CD4-positive, alpha-beta T cell (primary cell): Measurements from ENCODE around the gene OR6M1. TPM values are rescaled to one million over a fixed set of nuclear protein-coding genes. Genes with fewer than 3 reads are reported as not detected.

Experiments used
- ATAC-seq: fragments of 200-7000 bp; cut with Tn5 transposase; one replicate; pipeline ENCODE4 v1.10.0; 2022; ENCODE audit warnings: mild to moderate bottlenecking; ENCODE audit not compliant: poor library complexity
- CTCF ChIA-PET: fragments of 350-600 bp; sonication (Branson Sonifier 250); formaldehyde crosslinking; loops from one replicate; lab custom pipeline; 2021; ENCODE audit warnings: antibody characterized with exemption, inconsistent platforms; lab: Charles Lee
- POLR2A ChIA-PET: fragments of 350-600 bp; sonication (Branson Sonifier 250); formaldehyde crosslinking; loops from one replicate; lab custom pipeline; 2021; ENCODE audit warnings: antibody characterized with exemption, inconsistent platforms; lab: Charles Lee
- DNase-seq, 14 experiments: peaks; one replicate each; pipeline ENCODE4 v3.0.0-alpha.2; 2013 to 2020; ENCODE audit warnings: mixed read lengths in 2 of 14
- H3K27ac ChIP-seq, 2 donors: one replicate each; pipeline versions ENCODE4 v1.5.1 to v1.7.0; 2013; ENCODE audit warnings: low read length in 2 of 2, low read depth in 1 of 2, mild to moderate bottlenecking in 1 of 2
- H3K27me3 ChIP-seq, 2 experiments: 1 replicate in 1 of 2; 2 replicates in 1 of 2; pipeline versions ENCODE4 v1.6.1 to v1.7.0; 2013; ENCODE audit warnings: low read length in 2 of 2, control low read depth in 1 of 2, mild to moderate bottlenecking in 1 of 2, moderate library complexity in 1 of 2; ENCODE audit not compliant: insufficient read depth in 2 of 2, control insufficient read depth in 1 of 2
- H3K36me3 ChIP-seq: one replicate; pipeline ENCODE4 v1.6.1; 2013; ENCODE audit warnings: low read length, control low read depth; ENCODE audit not compliant: insufficient read depth
- H3K4me1 ChIP-seq: one replicate; pipeline ENCODE4 v1.6.1; 2013; ENCODE audit warnings: low read length, control low read depth; ENCODE audit not compliant: insufficient read depth
- H3K4me3 ChIP-seq: one replicate; pipeline ENCODE4 v1.5.1; 2013; ENCODE audit warnings: mild to moderate bottlenecking, low read length, moderate library complexity
- H3K9me3 ChIP-seq, 2 experiments: 1 replicate in 1 of 2; 2 replicates in 1 of 2; pipeline versions ENCODE4 v1.6.1 to v1.7.0; 2013; ENCODE audit warnings: low read length in 2 of 2, mild to moderate bottlenecking in 2 of 2, control low read depth in 1 of 2, moderate library complexity in 1 of 2; ENCODE audit not compliant: control insufficient read depth in 1 of 2, insufficient read depth in 1 of 2
- H3K27ac Mint-ChIP-seq: one replicate; pipeline ENCODE4 v1.8.0; 2020; ENCODE audit warnings: mixed read lengths
- H3K27me3 Mint-ChIP-seq: one replicate; pipeline ENCODE4 v1.8.0; 2021; ENCODE audit warnings: mixed read lengths
- H3K36me3 Mint-ChIP-seq: one replicate; pipeline ENCODE4 v1.8.0; 2021; ENCODE audit warnings: low read depth, mixed read lengths
- H3K4me1 Mint-ChIP-seq: one replicate; pipeline ENCODE4 v1.8.0; 2021; ENCODE audit warnings: low read depth, mixed read lengths
- H3K4me3 Mint-ChIP-seq: one replicate; pipeline ENCODE4 v1.8.0; 2020; ENCODE audit warnings: mild to moderate bottlenecking, mixed read lengths
- H3K9me3 Mint-ChIP-seq: one replicate; pipeline ENCODE4 v1.8.0; 2020; ENCODE audit warnings: mixed read lengths
- intact Hi-C, 2 experiments: fragments of 100-400 bp; cut with DNase I in 1 of 2; cut with micrococcal nuclease in 1 of 2; formaldehyde crosslinking; loops; one replicate each; pipeline versions ENCODE4 v1.15.1 to v1.9.0; 2023 to 2025; cut with DNase I, micrococcal nuclease
- total RNA-seq, 174 experiments: library from RNA in 2 of 174; stranded (reverse) in 2 of 174; gene quantifications; one replicate each; pipeline ENCODE4 v1.2.3 and lab custom pipeline; 2021 to 2026
- TF ChIP-seq, protein P1 (sequence below): fragments of 200-600 bp; IDR thresholded peaks from one replicate; pipeline ENCODE4 v1.8.0; 2022; ENCODE audit warnings: antibody characterized with exemption, mild to moderate bottlenecking

The OR6M1 gene
- total RNA-seq, 2 experiments from 2014 or later, result not detected

DNA sequence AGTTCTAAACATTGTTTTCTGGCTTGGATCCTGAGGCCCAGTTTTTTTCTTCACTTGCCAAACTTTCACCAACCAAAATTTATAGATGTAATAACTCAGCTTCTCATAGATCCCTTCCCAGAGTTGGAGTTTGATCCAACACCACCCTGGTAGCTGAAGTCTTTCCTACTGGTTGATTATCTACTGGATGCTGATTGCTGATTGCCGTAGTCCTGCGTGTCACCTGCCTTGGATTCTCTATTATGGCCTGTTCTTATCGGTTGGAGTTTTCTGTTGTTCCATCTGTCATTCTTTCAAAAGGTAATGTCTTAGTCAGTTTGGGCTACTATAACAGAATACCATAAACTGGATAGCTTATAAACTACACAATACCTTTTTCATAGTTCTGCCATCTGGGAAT is 34.5 kb downstream of the OR6M1 start:
- Histone ChIP-seq H3K9me3 (no peaks in the 10 kb centered on the region), H3K4me1 (no peaks in the 10 kb centered on the region), H3K4me3 (no peak overlapping the region), H3K27ac (no peak overlapping the region), H3K36me3 (no peaks in the 10 kb centered on the region), H3K27me3 (no peaks in the 10 kb centered on the region)
- Mint-ChIP-seq H3K4me1 (no peaks in the 10 kb centered on the region), H3K9me3 (no peaks in the 10 kb centered on the region), H3K27me3 (peaks cover 12% of the 10 kb centered on the region), H3K27ac (no peak overlapping the region), H3K4me3 (no peak overlapping the region), H3K36me3 (no peaks in the 10 kb centered on the region)
- POLR2A ChIA-PET, result no interaction called here
- TF ChIP-seq, protein P1, sequence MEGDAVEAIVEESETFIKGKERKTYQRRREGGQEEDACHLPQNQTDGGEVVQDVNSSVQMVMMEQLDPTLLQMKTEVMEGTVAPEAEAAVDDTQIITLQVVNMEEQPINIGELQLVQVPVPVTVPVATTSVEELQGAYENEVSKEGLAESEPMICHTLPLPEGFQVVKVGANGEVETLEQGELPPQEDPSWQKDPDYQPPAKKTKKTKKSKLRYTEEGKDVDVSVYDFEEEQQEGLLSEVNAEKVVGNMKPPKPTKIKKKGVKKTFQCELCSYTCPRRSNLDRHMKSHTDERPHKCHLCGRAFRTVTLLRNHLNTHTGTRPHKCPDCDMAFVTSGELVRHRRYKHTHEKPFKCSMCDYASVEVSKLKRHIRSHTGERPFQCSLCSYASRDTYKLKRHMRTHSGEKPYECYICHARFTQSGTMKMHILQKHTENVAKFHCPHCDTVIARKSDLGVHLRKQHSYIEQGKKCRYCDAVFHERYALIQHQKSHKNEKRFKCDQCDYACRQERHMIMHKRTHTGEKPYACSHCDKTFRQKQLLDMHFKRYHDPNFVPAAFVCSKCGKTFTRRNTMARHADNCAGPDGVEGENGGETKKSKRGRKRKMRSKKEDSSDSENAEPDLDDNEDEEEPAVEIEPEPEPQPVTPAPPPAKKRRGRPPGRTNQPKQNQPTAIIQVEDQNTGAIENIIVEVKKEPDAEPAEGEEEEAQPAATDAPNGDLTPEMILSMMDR, result no peak
- ATAC-seq (no peak), DNase-seq (no peak)
- CTCF ChIA-PET, result no interaction called here
- intact Hi-C loops, result no loop called here

DNA sequence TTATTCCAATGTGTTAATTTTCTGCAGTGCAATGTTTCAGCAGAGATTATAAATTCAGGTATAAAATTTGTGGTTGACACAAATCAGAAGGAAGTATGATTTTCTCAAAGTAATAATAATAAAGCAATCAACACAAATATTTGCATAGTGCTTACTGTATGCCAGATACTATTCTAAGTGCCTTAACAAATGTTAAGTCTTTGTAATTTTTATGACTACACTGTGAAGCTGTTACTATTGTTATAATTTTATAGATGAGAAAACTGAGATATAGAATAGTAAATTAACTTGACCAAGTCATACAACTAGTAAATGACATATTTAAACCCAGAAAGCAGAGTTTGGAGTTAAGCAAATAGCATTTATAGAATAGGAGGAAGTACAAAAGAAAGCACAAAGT is 35.4 kb downstream of the OR6M1 start:
- Histone ChIP-seq H3K27ac (no peak overlapping the region), H3K4me3 (no peak overlapping the region), H3K27me3 (no peaks in the 10 kb centered on the region), H3K9me3 (no peaks in the 10 kb centered on the region), H3K36me3 (no peaks in the 10 kb centered on the region), H3K4me1 (no peaks in the 10 kb centered on the region)
- intact Hi-C loops, result no loop called here
- TF ChIP-seq, protein P1, result no peak
- peaks cover 12% of the 10 kb centered on the region for H3K27me3 Mint-ChIP-seq
- no peaks in the 10 kb centered on the region for H3K4me1 Mint-ChIP-seq
- no peak overlapping the region for H3K27ac Mint-ChIP-seq
- no peaks in the 10 kb centered on the region for H3K9me3 Mint-ChIP-seq
- ChIA-PET CTCF (no interaction called here), POLR2A (no interaction called here)
- no peak for DNase-seq
- no peak for ATAC-seq
- no peaks in the 10 kb centered on the region for H3K36me3 Mint-ChIP-seq
- H3K4me3 Mint-ChIP-seq, result no peak overlapping the region

DNA sequence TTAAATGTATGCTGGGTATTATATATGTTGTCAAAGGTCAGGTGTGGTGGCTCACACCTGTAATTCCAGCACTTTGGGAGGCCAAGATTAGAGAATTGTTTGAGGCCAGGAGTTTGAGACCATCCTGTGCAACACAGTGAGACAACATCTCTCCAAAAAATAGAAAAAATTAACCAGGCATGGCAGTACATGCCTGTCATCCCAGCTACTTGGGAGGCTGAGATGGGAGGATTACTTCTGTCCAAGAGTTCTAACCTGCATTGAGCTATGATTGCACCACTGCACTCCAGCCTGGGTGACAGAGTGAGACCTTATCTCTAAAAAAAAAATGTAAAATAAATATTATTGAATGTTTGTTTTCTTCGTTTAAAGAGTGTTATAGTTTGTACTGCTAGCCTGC is 40.5 kb downstream of the OR6M1 start:
- ATAC-seq (no peak), DNase-seq (no peak)
- CTCF ChIA-PET, result interaction anchor here (0.6 kb wide), 1 partner anchor 453 kb away, joined by 4 read pairs; no protein-coding TSS in a partner anchor
- POLR2A ChIA-PET, result no interaction called here
- Mint-ChIP-seq H3K36me3 (no peaks in the 10 kb centered on the region), H3K27me3 (peaks cover 23% of the 10 kb centered on the region), H3K4me3 (no peak overlapping the region), H3K27ac (no peak overlapping the region), H3K4me1 (no peaks in the 10 kb centered on the region), H3K9me3 (peaks cover 11% of the 10 kb centered on the region)
- no peaks in the 10 kb centered on the region for H3K36me3 ChIP-seq
- no peaks in the 10 kb centered on the region for H3K27me3 ChIP-seq
- H3K4me1 ChIP-seq, result no peaks in the 10 kb centered on the region
- peaks cover 6 to 16% of the 10 kb centered on the region in 2 experiments for H3K9me3 ChIP-seq
- intact Hi-C loops, result no loop called here
- TF ChIP-seq, protein P1, result no peak
- no peak overlapping the region for H3K27ac ChIP-seq
- no peak overlapping the region for H3K4me3 ChIP-seq
